Type B pancreatic cell (in vitro differentiated cells): ENCODE results near the gene PLAGL1. TPM values are rescaled to one million over a fixed set of nuclear protein-coding genes. Genes with fewer than 3 reads are reported as not detected.

Experiments
- DNase-seq: peaks from one replicate; pipeline ENCODE4 v3.0.0; 2021; ENCODE audit warnings: mixed read lengths; ENCODE audit not compliant: unreplicated experiment; ENCODE audit errors: extremely low spot score
- H3K27ac Mint-ChIP-seq: 2 replicates; pipeline ENCODE4 v1.8.0; 2021; ENCODE audit warnings: mild to moderate bottlenecking, mixed read lengths
- H3K27me3 Mint-ChIP-seq: 2 replicates; pipeline ENCODE4 v1.8.0; 2021; ENCODE audit warnings: mixed read lengths
- H3K36me3 Mint-ChIP-seq: 2 replicates; pipeline ENCODE4 v1.8.0; 2021; ENCODE audit warnings: mixed read lengths
- H3K4me1 Mint-ChIP-seq: one replicate; pipeline ENCODE4 v1.8.0; 2021; ENCODE audit warnings: mixed read lengths; ENCODE audit not compliant: unreplicated experiment
- H3K4me3 Mint-ChIP-seq: 2 replicates; pipeline ENCODE4 v1.8.0; 2021; ENCODE audit warnings: mild to moderate bottlenecking, mixed read lengths
- H3K9me3 Mint-ChIP-seq: 2 replicates; pipeline ENCODE4 v1.8.0; 2021; ENCODE audit warnings: mixed read lengths
- total RNA-seq: library from RNA; stranded (reverse); gene quantifications from 2 replicates; pipeline ENCODE4 v1.2.1, GENCODE V29; 2021; ENCODE audit warnings: low replicate concordance
- TF ChIP-seq, protein P1 (sequence below): fragments of 200-600 bp; sonication (generic); conservative IDR thresholded peaks from 2 replicates; pipeline ENCODE4 v1.5.0; 2021; ENCODE audit warnings: antibody characterized with exemption, mild to moderate bottlenecking

The PLAGL1 gene
- total RNA-seq, 1 donor from 2014 or later, result 95.2 TPM

DNA sequence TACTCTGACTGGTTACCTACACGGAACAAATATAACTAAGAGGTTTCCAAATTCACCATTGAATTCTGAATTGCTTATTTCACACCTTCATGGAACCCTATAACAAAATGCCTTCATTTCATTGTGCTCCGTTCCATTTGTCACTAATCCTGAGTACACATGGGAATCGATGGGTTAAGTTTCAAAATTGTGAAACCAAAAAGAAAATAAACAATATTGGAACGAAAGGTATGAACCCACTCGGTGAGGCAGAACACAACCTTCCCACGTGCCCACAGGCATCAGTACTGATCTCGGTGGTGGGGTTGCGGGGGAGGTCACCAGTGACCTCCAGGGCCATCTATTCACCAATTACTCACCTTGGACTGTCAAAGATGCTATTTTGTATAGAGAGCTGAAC is 34.0 kb downstream of the PLAGL1 start:
- H3K9me3 Mint-ChIP-seq, result no peaks in the 10 kb centered on the region
- TF ChIP-seq, protein P1, sequence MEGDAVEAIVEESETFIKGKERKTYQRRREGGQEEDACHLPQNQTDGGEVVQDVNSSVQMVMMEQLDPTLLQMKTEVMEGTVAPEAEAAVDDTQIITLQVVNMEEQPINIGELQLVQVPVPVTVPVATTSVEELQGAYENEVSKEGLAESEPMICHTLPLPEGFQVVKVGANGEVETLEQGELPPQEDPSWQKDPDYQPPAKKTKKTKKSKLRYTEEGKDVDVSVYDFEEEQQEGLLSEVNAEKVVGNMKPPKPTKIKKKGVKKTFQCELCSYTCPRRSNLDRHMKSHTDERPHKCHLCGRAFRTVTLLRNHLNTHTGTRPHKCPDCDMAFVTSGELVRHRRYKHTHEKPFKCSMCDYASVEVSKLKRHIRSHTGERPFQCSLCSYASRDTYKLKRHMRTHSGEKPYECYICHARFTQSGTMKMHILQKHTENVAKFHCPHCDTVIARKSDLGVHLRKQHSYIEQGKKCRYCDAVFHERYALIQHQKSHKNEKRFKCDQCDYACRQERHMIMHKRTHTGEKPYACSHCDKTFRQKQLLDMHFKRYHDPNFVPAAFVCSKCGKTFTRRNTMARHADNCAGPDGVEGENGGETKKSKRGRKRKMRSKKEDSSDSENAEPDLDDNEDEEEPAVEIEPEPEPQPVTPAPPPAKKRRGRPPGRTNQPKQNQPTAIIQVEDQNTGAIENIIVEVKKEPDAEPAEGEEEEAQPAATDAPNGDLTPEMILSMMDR, result no peak
- H3K4me1 Mint-ChIP-seq, result peaks cover 66% of the 10 kb centered on the region
- H3K27me3 Mint-ChIP-seq, result no peaks in the 10 kb centered on the region
- no peak for DNase-seq
- H3K36me3 Mint-ChIP-seq, result no peaks in the 10 kb centered on the region
- peak overlapping the region; percentile 88 for H3K27ac Mint-ChIP-seq
- H3K4me3 Mint-ChIP-seq, result no peak overlapping the region

DNA sequence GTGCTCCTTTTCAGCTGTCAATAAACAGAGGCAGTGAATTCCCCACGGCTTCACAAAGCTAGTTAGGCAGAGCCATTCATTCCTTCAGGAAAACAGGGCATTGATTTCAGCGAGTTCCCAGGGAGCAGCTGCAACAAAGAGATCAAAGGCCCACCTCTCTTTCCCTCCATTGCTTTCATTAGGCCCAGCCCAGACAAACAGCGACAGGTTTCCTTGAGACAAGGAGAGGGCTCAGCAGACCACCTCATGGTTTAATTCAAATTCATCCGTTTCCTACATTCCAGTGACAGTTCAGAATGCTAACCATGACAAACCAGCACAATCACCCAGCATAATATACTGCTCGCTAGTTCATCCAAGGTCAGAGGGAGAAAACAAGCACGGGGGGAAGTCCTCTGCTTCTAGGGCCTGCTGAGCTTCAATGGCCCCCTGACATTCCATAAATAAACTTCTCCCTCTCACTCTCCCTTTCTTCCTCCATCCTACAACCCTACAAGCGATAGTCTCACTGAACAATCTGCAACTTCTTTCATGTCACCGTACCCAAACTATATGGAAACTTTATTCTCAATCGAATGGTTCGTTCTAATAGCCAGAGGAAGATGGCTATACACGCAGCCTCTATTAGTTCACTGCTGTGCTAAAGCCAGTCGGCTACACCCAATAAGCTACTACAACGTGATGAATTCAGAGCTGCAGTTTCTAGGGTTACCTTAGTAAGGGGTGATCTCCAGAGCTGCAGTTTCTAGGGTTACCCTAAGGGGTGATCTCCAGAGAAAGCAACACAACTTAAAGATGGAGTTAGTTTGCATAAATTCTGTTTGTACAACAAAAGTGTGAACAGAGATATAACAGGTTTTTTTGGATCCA is 34.7 kb downstream of the PLAGL1 start:
- no peaks in the 10 kb centered on the region for H3K36me3 Mint-ChIP-seq
- peaks cover 72% of the 10 kb centered on the region for H3K4me1 Mint-ChIP-seq
- no peak for DNase-seq
- H3K27ac Mint-ChIP-seq, result peak overlapping the region; percentile 88
- H3K27me3 Mint-ChIP-seq, result no peaks in the 10 kb centered on the region
- H3K4me3 Mint-ChIP-seq, result peak overlapping the region; percentile 61
- no peaks in the 10 kb centered on the region for H3K9me3 Mint-ChIP-seq
- TF ChIP-seq, protein P1, result no peak

GRCh38 chr6:143971482-143972205 is 36.4 kb downstream of the PLAGL1 start:
- Mint-ChIP-seq H3K4me1 (peaks cover 76% of the 10 kb centered on the region), H3K27me3 (no peaks in the 10 kb centered on the region), H3K9me3 (no peaks in the 10 kb centered on the region), H3K27ac (peak overlapping the region; percentile 70), H3K4me3 (peak overlapping the region; percentile 42), H3K36me3 (no peaks in the 10 kb centered on the region)
- TF ChIP-seq, protein P1, result no peak
- no peak for DNase-seq

DNA sequence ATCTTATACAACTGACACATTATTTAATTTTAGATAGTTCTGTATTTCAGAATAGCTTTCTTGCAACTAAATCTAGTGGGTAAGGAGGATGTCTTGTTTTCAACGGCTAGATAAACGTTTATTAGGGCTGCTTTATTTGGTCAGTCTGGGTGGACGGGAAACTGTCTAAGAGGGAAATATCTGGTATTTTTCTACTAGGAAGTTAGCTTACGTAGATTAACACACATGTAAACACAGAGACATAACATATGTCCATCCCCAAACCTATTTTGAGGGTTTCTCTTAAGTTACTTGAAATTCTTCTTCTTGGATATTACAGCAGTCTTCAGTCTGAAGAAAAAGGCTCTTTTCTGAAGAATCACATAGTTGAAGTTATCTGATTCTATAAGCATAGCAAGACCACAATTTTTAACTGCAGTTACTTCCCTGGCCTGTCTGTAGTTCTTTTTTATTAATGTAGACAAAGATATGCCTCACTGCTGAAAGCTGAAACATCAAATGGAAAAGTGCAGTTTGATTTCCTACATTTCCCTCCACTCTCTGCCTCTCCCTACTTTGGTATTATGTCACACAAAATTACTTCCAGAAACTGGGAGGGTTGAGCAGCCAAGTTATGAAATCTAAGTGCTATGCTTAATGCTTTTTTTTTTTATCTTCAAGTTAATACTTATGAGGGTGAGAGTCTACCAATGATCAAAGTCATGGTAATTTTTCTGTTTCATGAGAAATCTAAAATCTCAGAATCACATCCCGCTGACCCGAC is 37.4 kb downstream of the PLAGL1 start:
- TF ChIP-seq, protein P1, result no peak
- Mint-ChIP-seq H3K4me1 (peaks cover 81% of the 10 kb centered on the region), H3K27ac (peak overlapping the region; percentile 70), H3K4me3 (peak overlapping the region; percentile 42), H3K27me3 (no peaks in the 10 kb centered on the region), H3K36me3 (peaks cover 7% of the 10 kb centered on the region), H3K9me3 (no peaks in the 10 kb centered on the region)
- no peak for DNase-seq

- H3K4me1 Mint-ChIP-seq, result peaks cover 85% of the 10 kb centered on the region
- no peak overlapping the region for H3K4me3 Mint-ChIP-seq
- no peaks in the 10 kb centered on the region for H3K27me3 Mint-ChIP-seq
- TF ChIP-seq, protein P1, result no peak
- no peak for DNase-seq
- H3K36me3 Mint-ChIP-seq, result peaks cover 19% of the 10 kb centered on the region
- H3K27ac Mint-ChIP-seq, result no peak overlapping the region
- H3K9me3 Mint-ChIP-seq, result no peaks in the 10 kb centered on the region
These were observed 39.0 kb downstream of the PLAGL1 start for GRCh38 chr6:143969077-143969476.
